AG09319 (cell line): ENCODE results near the gene MED10.
"Not testable (repeated sequence)": the region's sequence is repeated elsewhere in the genome, so short reads cannot be mapped to it uniquely, and the experiment has no call there.

ENCODE experiments used
- DNase-seq: peaks from one replicate; pipeline ENCODE4 v3.0.0-alpha.2; 2010; ENCODE audit warnings: low read depth; ENCODE audit errors: extremely low read depth
- TF ChIP-seq, protein P1 (sequence below): IDR thresholded peaks from 2 replicates; pipeline ENCODE4 v1.5.1; 2011; ENCODE audit warnings: low read depth, mild to moderate bottlenecking, inconsistent platforms, low read length, moderate library complexity

MED10 gene

DNA sequence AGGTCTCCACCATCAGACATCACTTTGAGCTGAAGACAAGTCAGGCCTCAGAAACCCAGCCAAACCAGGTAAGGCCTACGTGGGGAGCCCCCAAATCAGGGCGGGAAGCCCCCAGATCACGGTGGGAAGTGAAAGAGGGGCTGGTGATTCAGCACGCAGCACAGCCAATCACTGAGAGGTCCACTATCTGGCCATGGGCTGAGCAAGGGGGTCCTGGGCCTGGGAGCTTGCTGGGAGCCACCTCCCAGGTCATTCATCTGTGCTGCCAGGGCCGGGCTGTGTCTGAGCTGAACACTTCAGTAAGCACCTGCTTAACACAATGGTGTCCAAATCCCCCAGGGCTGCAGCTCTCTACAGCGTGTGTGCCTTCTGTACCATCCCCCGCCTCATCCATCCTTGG lies 15.5 kb downstream of the MED10 start:
- no peak for DNase-seq
- TF ChIP-seq, protein P1, sequence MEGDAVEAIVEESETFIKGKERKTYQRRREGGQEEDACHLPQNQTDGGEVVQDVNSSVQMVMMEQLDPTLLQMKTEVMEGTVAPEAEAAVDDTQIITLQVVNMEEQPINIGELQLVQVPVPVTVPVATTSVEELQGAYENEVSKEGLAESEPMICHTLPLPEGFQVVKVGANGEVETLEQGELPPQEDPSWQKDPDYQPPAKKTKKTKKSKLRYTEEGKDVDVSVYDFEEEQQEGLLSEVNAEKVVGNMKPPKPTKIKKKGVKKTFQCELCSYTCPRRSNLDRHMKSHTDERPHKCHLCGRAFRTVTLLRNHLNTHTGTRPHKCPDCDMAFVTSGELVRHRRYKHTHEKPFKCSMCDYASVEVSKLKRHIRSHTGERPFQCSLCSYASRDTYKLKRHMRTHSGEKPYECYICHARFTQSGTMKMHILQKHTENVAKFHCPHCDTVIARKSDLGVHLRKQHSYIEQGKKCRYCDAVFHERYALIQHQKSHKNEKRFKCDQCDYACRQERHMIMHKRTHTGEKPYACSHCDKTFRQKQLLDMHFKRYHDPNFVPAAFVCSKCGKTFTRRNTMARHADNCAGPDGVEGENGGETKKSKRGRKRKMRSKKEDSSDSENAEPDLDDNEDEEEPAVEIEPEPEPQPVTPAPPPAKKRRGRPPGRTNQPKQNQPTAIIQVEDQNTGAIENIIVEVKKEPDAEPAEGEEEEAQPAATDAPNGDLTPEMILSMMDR = no peak

DNA sequence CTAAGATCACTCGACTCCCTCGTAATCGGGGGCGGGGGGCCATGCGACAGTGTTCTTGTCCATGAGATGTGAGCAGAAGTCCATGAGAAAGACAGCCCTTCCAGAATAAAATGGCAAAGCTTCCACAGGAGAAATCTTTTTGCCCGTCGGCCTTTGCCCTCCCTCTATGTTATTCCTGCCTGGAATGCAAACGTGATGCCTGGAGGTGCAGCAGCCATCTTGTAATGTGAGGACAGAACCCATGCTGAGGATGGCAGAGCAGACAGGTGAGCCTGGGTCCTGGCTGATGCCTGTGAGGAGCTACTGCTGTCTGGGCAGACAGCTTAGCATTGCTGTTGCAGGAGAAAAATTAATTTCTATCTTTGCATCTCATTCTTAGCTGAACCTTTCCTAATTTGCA lies 17.2 kb downstream of the MED10 start:
- DNase-seq = no peak
- TF ChIP-seq, protein P1 = no peak

DNA sequence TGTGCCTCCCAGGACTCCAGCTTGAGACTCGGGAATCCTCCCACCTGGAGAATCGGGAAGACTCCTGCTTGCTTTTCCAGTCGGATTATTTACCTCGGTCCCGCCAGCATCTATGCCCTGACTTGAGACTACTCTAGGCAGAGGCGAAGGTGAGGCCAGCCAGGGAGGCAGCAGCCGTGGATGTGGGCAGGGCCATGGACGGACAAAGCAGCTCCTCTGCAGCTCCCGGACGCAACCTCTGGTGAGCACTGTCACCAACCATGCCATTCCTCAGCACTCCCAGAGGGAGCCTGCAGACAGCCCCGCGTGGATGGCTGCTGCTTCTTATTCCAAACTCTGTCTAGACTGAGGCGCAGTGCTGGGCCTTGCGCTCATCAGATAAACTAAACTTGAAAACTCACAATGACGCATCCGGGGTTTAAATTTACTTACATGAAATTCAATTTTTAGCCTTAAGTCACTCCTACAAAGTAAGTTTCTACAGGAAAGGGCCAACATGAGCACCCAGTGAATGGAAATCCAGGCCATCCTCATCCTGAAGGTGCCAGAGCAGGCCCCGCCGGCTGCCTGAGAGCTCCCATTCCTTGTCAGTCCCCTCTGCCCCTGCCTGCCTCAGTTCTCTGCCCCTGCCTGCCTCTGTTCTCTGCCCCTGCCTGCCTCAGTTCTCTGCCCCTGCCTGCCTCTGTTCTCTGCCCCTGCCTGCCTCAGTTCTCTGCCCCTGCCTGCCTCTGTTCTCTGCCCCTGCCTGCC lies 17.8 kb downstream of the MED10 start:
- DNase-seq = no peak
- TF ChIP-seq, protein P1 = no peak

DNA sequence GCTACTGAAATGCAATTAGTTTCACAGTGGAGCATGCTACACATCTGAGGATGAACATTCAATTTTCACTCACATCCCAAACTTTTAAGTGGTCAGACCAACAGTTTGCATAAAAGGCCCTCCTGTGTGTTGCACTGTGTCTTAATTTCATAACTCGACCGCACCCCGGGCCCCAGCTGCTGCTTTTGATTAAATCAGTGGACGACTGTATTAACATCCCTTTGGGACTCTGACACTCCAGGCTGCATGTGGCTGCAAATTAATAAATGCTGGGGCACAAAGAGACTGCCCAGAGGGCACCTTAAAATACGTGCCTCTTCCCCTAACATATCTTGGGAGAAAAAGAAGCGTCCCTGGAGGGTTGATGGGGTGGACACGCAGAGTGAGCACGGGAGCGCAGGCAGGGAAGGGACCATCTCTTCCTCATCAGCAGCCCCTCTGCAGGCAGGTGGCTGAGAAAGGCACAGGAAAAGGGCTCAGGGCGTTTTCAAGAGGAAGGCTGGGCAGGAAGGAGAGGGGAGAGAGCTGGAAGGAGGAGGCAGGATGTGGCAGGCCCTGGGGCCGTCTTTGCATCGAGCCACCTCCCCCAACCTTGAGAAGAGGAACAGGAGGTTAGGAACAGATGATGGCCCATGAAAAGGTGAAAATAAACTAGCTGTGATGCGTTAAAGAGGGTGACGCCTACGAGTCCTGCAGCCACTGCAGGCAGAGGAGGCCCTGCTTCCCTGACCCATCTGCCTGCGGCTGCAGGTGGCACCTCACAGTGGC lies 18.6 kb downstream of the MED10 start:
- TF ChIP-seq, protein P1 = no peak
- no peak for DNase-seq

DNA sequence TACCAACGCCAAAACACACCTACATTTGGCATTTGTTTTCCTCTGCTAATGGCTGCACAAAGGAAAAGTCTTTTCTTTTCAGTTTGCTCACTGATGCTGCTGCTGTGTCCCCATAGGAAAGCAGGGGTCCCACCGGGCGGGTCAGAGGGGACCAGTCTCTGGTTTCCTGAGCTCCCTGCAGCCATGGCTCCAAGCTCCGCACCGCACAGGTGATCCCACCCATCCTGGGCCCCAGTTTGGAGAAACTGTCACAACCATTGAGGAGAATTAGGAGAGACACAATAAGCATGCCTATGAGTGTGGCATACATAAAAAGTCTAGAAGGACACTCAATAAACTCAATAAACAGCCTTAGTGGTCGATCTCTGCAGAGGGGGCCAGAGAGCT lies 19.9 kb downstream of the MED10 start:
- TF ChIP-seq, protein P1 = no peak
- DNase-seq = no peak

DNA sequence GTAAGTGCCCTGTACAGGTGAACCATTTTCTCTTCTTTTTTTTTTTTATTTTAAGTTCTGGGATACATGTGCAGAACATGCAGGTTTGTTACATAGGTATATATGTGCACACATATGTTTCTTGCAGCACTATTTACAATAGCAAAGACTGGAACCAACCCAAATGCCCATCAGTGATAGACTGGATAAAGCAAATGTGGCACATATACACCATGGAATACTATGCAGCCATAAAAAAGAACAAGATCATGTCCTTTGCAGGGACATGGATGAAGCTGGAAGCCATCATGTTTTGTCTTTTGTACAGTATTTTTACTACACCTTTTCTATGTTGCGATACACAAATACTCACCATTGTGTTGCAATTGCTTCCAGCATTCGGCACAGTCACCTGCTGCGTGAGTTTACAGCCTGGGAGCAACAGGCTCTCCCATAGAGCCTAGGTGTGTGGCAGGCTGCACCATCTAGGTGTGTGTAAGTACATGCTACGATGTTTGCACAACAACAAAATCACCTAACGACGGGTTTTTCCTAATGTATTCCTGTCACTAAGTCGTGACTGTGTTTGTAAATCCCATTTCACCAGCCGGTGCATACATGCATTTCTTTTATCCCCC lies 20.4 kb downstream of the MED10 start:
- DNase-seq = not testable (repeated sequence)

DNA sequence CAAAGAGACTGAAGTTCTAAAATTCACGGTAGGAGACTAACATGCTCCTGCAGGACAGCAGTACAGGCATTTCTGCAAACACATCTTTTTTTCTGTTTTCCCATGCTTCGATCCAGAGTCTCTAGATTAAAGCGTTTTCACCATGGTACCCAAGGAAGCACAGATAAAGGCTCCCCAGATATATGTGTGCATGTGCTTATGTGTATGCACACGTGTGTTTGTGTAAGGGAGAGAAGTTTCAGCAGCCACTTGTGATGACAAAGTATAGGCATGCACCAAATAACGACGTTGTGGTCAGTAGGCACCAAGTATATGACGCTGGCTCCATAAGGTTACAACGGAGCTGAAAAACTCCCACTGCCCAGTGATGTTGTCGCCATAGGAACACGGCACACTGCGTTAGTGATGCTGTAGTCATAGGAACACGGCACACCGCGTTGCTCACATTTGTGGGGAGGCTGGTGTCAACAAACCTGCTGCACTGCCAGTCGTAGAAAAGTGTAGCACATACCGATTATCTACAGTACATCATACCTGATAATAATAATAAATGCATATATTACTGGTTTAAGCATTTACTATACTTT lies 21.7 kb downstream of the MED10 start:
- TF ChIP-seq, protein P1 = no peak
- no peak for DNase-seq
